ENCODE results near the gene CDK9.

CDK9 gene

GRCh38 chr9:127785933-127786772 is at the start of gene CDK9:
Gene CDK9 (plus strand): TSS chr9:127786034. CDS start chr9:127786149, 115 bp downstream.
- Mint-ChIP-seq H3K4me1 (ENCODE audit: low read depth) (peaks cover 71% of the 10 kb centered on the region), H3K36me3 (ENCODE audit: low read depth) (peaks cover 54% of the 10 kb centered on the region), H3K9me3 (no peaks in the 10 kb centered on the region), H3K4me3 (peak within 1 kb of the TSS; percentile 97), H3K27me3 (no peaks in the 10 kb centered on the region), H3K27ac (peak within 1 kb of the TSS; percentile 85)
- intact Hi-C loops (cut with micrococcal nuclease), result loop anchor here (1.0 to 5.0 kb wide), 5 partner anchors 15 to 131 kb away; partner anchors contain the start of genes FPGS, ST6GALNAC4 and TOR2A

DNA sequence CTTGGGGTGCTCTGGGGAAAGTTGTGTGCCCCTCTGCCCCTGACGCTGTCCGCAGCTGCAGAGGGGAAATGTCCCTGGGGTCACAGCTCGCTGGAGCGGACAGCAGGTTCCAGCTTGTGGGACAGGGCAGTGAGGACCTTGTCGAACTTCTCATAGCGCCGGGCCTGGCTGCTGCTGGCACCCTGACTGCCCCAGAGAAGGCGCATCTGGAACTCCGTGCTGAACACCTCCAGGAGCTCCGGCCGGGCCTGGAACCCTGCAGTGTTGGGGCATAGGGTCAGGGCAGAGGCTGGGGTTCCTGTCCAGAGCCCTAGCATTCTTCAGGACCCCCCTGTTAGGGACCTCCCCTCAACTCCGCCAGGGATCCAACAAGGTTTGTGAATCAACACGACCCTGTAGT is 47.2 kb upstream of the CDK9 start:
- no peaks in the 10 kb centered on the region for H3K9me3 Mint-ChIP-seq
- no peak overlapping the region for H3K27ac Mint-ChIP-seq
- H3K4me3 Mint-ChIP-seq, result no peak overlapping the region
- H3K4me1 Mint-ChIP-seq (ENCODE audit: low read depth), result peaks cover 18% of the 10 kb centered on the region
- peaks cover 57% of the 10 kb centered on the region for H3K36me3 Mint-ChIP-seq (ENCODE audit: low read depth)
- intact Hi-C loops (cut with micrococcal nuclease), result loop anchor here (10.0 kb wide), 1 partner anchor 214 kb away; no protein-coding TSS in a partner anchor
- H3K27me3 Mint-ChIP-seq, result no peaks in the 10 kb centered on the region

DNA sequence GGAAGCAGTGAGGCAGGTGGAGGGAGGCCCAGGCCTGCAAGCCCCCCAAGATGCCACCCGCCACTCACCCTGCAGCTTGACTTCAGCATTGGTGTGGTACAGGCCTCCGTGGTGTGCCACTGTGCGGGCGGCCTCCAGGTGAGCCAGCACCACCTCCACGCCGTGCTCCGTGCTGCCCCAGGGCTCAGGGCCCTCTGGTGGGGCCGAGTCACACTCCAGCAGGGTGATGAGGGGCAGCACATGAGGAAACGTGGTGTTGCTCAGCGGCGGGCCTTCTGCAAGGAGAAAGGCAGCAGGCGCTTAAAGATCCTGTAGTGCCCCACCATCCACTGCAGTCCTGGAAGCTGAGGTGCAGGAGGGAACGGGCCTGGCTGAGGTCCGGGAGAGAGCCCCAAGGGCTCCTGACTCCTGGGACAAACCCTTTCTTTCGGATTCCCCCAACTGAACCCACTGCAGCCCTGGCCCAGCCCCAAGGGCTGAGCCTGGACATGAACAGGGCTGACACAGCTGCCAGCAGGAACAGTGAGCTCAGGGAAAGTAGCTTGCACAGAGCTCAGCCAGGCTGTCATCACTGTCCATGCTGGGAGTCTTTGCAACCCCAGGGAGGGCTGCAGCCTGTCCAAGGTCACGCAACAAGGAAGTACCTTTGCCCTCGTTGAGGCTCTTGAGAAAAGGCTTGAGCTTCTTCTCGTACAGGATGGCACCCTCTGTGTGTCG is 46.1 kb upstream of the CDK9 start:
- Mint-ChIP-seq H3K27me3 (no peaks in the 10 kb centered on the region), H3K4me1 (ENCODE audit: low read depth) (peaks cover 9% of the 10 kb centered on the region), H3K36me3 (ENCODE audit: low read depth) (peaks cover 66% of the 10 kb centered on the region), H3K9me3 (no peaks in the 10 kb centered on the region), H3K4me3 (no peak overlapping the region), H3K27ac (peak overlapping the region; percentile 53)
- intact Hi-C loops (cut with micrococcal nuclease), result loop anchor here (10.0 kb wide), 1 partner anchor 215 kb away; no protein-coding TSS in a partner anchor

- intact Hi-C loops (cut with micrococcal nuclease), result no loop called here
- Mint-ChIP-seq H3K36me3 (ENCODE audit: low read depth) (peaks cover 84% of the 10 kb centered on the region), H3K4me3 (no peak overlapping the region), H3K27me3 (no peaks in the 10 kb centered on the region), H3K9me3 (no peaks in the 10 kb centered on the region), H3K4me1 (ENCODE audit: low read depth) (peaks cover 9% of the 10 kb centered on the region), H3K27ac (no peak overlapping the region)
Measured at GRCh38 chr9:127741831-127742434, 43.9 kb upstream of the CDK9 start.

GRCh38 chr9:127742435-127743088 is 43.3 kb upstream of the CDK9 start:
- no peak overlapping the region for H3K4me3 Mint-ChIP-seq
- intact Hi-C loops (cut with micrococcal nuclease), result no loop called here
- H3K36me3 Mint-ChIP-seq (ENCODE audit: low read depth), result peaks cover 89% of the 10 kb centered on the region
- no peaks in the 10 kb centered on the region for H3K9me3 Mint-ChIP-seq
- H3K27ac Mint-ChIP-seq, result no peak overlapping the region
- H3K4me1 Mint-ChIP-seq (ENCODE audit: low read depth), result peaks cover 9% of the 10 kb centered on the region
- no peaks in the 10 kb centered on the region for H3K27me3 Mint-ChIP-seq

GRCh38 chr9:127744398-127745110 is 41.3 kb upstream of the CDK9 start:
- Mint-ChIP-seq H3K4me3 (no peak overlapping the region), H3K27me3 (no peaks in the 10 kb centered on the region), H3K36me3 (ENCODE audit: low read depth) (peaks cover 89% of the 10 kb centered on the region), H3K27ac (no peak overlapping the region), H3K4me1 (ENCODE audit: low read depth) (peaks cover 9% of the 10 kb centered on the region), H3K9me3 (no peaks in the 10 kb centered on the region)
- intact Hi-C loops (cut with micrococcal nuclease), result no loop called here

- H3K4me3 Mint-ChIP-seq, result no peak overlapping the region
- intact Hi-C loops (cut with micrococcal nuclease), result no loop called here
- H3K4me1 Mint-ChIP-seq (ENCODE audit: low read depth), result peaks cover 4% of the 10 kb centered on the region
- no peaks in the 10 kb centered on the region for H3K9me3 Mint-ChIP-seq
- peaks cover 94% of the 10 kb centered on the region for H3K36me3 Mint-ChIP-seq (ENCODE audit: low read depth)
- no peak overlapping the region for H3K27ac Mint-ChIP-seq
- H3K27me3 Mint-ChIP-seq, result no peaks in the 10 kb centered on the region
Measured at GRCh38 chr9:127746959-127747569, 38.8 kb upstream of the CDK9 start.

- peaks cover 18% of the 10 kb centered on the region for H3K4me1 Mint-ChIP-seq (ENCODE audit: low read depth)
- H3K9me3 Mint-ChIP-seq, result no peaks in the 10 kb centered on the region
- no peaks in the 10 kb centered on the region for H3K27me3 Mint-ChIP-seq
- peaks cover 87% of the 10 kb centered on the region for H3K36me3 Mint-ChIP-seq (ENCODE audit: low read depth)
- intact Hi-C loops (cut with micrococcal nuclease), result no loop called here
- H3K4me3 Mint-ChIP-seq, result no peak overlapping the region
- no peak overlapping the region for H3K27ac Mint-ChIP-seq
Measured at GRCh38 chr9:127749090-127749787, 36.6 kb upstream of the CDK9 start.

DNA sequence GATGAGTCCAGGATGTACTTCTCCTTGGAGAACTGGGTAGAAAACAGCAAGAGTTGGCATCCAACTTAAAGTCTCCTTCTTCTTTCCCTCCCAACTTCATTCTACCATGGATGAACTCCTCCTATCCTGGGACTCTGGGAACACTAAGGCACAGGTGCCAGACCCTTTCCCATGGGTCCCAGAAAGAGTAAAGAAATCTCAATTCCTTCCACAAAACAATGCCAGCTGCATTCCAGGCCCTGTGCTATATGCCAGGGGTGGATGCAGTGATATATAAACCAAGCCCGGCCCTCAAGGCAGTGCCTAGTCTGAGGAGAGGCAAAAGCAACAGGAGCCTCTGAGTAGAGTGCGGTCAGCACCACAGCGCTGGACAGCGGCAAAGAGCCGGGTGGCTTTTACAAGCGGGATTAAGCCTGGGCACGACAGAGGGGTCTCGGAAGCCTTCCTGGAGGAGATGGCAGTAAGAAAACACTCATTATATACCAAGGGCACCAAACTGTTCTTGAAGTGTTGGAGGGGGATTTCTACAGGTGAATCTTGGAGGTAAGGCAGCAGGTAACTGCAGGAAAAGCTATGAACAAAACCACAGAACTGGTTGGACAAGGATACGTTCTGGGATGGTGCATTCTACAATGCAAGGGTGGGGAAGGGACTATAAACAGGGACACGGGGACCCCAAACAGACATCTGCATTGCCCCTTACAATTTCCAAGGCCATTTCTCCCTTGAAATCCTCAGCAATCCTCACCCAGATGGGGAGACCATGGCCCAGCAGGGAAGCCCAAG is 34.4 kb upstream of the CDK9 start:
- Mint-ChIP-seq H3K9me3 (no peaks in the 10 kb centered on the region), H3K4me3 (no peak overlapping the region), H3K27me3 (no peaks in the 10 kb centered on the region), H3K4me1 (ENCODE audit: low read depth) (peaks cover 23% of the 10 kb centered on the region), H3K36me3 (ENCODE audit: low read depth) (peaks cover 74% of the 10 kb centered on the region), H3K27ac (no peak overlapping the region)
- intact Hi-C loops (cut with micrococcal nuclease), result no loop called here

- H3K27ac Mint-ChIP-seq, result no peak overlapping the region
Measured at GRCh38 chr9:127753148-127753547, 32.7 kb upstream of the CDK9 start.

GRCh38 chr9:127753622-127754021 is 32.2 kb upstream of the CDK9 start:
- H3K27me3 Mint-ChIP-seq, result no peaks in the 10 kb centered on the region
- peaks cover 26% of the 10 kb centered on the region for H3K4me1 Mint-ChIP-seq (ENCODE audit: low read depth)
- H3K27ac Mint-ChIP-seq, result no peak overlapping the region
- no peak overlapping the region for H3K4me3 Mint-ChIP-seq
- no peaks in the 10 kb centered on the region for H3K9me3 Mint-ChIP-seq
- intact Hi-C loops (cut with micrococcal nuclease), result no loop called here
- peaks cover 56% of the 10 kb centered on the region for H3K36me3 Mint-ChIP-seq (ENCODE audit: low read depth)

More at GRCh38 chr9:127753148-127753547, 32.7 kb upstream of the CDK9 start:
- intact Hi-C loops (cut with micrococcal nuclease), result no loop called here
- Mint-ChIP-seq H3K4me1 (ENCODE audit: low read depth) (peaks cover 23% of the 10 kb centered on the region), H3K27me3 (no peaks in the 10 kb centered on the region), H3K4me3 (no peak overlapping the region), H3K9me3 (no peaks in the 10 kb centered on the region), H3K36me3 (ENCODE audit: low read depth) (peaks cover 57% of the 10 kb centered on the region)
